Thymus (tissue), 11 donors: ENCODE measurements around the gene DCTN4. TPM values are rescaled to one million over a fixed set of nuclear protein-coding genes. Genes with fewer than 3 reads are reported as not detected.
"Not testable (repeated sequence)": the region's sequence is repeated elsewhere in the genome, so short reads cannot be mapped to it uniquely, and the experiment has no call there.

ENCODE experiments used
- DNase-seq, 9 donors: peaks; one replicate each; pipeline ENCODE4 v3.0.0-alpha.2; 2013; ENCODE audit warnings: low spot score in 9 of 9, low read depth in 6 of 9, missing footprints in 1 of 9
- H3K27ac ChIP-seq, 2 donors: one replicate each; pipeline ENCODE4 v1.5.1; 2013; ENCODE audit warnings: control low read depth in 1 of 2, low read depth in 1 of 2, low read length in 1 of 2, mild to moderate bottlenecking in 1 of 2, moderate library complexity in 1 of 2
- H3K27me3 ChIP-seq, 2 donors: one replicate each; pipeline ENCODE4 v1.5.1; 2013; ENCODE audit warnings: low read length in 1 of 2; ENCODE audit not compliant: control insufficient read depth in 2 of 2, insufficient read depth in 1 of 2
- H3K36me3 ChIP-seq, 2 donors: one replicate each; pipeline ENCODE4 v1.5.1; 2013; ENCODE audit warnings: low read length in 1 of 2, mild to moderate bottlenecking in 1 of 2, moderate library complexity in 1 of 2; ENCODE audit not compliant: control insufficient read depth in 2 of 2, insufficient read depth in 2 of 2
- H3K4me1 ChIP-seq, 2 donors: one replicate each; pipeline ENCODE4 v1.5.1; 2013; ENCODE audit warnings: low read length in 2 of 2; ENCODE audit not compliant: control insufficient read depth in 2 of 2, insufficient read depth in 2 of 2
- H3K4me3 ChIP-seq, 2 donors: one replicate each; pipeline ENCODE4 v1.5.1; 2013; ENCODE audit warnings: low read length in 2 of 2, control low read depth in 1 of 2, mild to moderate bottlenecking in 1 of 2
- H3K9me3 ChIP-seq, 2 donors: one replicate each; pipeline ENCODE4 v1.5.1; 2013; ENCODE audit warnings: low read length in 1 of 2, mild to moderate bottlenecking in 1 of 2; ENCODE audit not compliant: control insufficient read depth in 2 of 2, insufficient read depth in 1 of 2
- WGBS: extraction: QIAGEN DNeasy Blood & Tissue Kit; methylation state at CpG from one replicate; pipeline ENCODE4 v1.1.7; 2013; 5-methylcytosine and 5-hydroxymethylcytosine counted together
- polyA plus RNA-seq: library from polyadenylated mRNA; stranded (reverse); fragments of 200-250 nt; gene quantifications from one replicate; pipeline ENCODE4 v1.2.3, GENCODE V29; 2013
- total RNA-seq: library from RNA; stranded (reverse); fragments of 120-200 nt; gene quantifications from one replicate; pipeline ENCODE4 v1.2.4, GENCODE V29; 2013
- donor health status: healthy.

The DCTN4 gene
- total and polyA plus RNA-seq, 2 donors = 18.0 to 30.5 TPM

DNA sequence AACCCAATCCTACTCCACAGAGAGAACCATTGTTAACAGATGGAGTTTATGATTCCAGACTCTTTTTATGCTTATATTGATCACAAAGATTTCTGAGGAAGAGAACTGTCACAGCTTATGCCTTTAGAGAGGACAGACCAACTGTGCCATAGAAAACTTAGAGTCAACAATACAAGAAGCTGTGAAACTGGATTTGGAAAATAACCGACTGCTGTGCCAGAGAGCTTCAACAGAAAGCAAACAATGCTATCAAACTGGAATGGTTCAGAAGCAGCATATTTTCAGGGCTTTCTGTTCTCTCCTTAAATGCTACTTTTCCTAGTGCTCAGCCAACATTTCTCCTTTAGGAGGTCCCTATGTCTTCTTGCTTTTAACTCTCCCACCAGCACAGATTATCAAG, 5.0 kb downstream of the DCTN4 start:
- Histone ChIP-seq H3K9me3 (peaks cover 0 to 2% of the 10 kb centered on the region in 2 donors), H3K27ac (no peak overlapping the region), H3K4me3 (no peak overlapping the region), H3K27me3 (no peaks in the 10 kb centered on the region), H3K36me3 (peaks cover 21 to 46% of the 10 kb centered on the region in 2 donors), H3K4me1 (peaks cover 7 to 9% of the 10 kb centered on the region in 2 donors)
- DNase-seq = no peak
- 97% methylated on average over 1 of the region's 1 CpG for WGBS

DNA sequence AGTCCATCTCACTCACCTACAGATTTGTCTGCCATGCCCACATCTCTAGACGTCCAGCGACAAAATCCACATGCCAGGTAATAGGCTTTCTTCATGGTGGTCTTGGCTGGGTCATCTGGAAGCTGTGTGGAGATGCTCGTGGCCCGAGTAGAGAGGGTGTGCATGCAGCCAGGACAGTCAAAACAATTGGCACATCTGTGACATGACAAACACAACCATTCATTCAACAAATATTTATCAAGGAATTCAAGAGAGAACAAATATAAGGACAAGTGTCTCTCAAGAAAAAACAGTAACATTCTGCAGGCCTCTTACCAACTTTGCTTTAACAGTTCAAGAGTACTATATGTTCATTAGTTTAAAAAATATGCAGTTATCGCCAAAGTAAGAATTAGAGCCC, 5.4 kb downstream of the DCTN4 start:
- H3K27me3 ChIP-seq = no peaks in the 10 kb centered on the region

DNA sequence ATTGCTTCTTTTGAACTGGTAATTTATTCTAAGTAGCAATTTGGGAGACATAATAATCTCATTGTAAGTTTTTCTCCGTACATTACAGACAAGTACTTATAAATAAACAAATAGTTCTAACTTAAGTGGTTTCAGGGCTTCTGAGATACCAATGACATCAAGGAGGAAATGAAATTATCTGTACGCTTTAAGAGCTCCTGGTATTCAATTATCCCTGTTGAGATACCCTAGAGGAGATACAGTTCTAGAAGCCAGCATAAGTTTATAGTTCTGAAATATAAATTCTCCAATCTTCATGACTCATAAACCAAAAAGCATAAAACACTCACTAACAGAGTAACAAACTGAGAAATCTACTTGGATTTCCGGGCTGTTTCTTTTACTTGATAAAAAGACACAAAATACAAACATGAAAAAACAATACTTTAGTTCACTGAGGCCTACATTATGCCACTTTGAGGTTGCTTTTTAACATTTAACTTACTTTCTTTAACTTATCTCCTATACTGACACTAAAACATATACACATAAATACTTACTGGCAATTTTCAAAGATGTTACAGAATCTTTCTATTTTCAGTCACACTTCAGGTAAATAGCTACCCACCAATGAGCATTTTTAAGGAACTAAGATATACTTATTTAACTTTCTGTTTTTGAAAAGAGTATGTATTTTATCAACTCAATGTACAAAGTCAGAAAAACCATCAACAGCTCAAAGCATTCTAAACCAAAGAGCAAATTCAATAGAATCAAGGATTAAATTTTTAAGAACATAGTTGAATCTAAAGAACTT, 7.5 kb downstream of the DCTN4 start:
- Histone ChIP-seq H3K36me3 (peaks cover 21 to 46% of the 10 kb centered on the region in 2 donors), H3K27me3 (no peaks in the 10 kb centered on the region), H3K27ac (no peak overlapping the region), H3K4me3 (no peak overlapping the region), H3K4me1 (no peaks in the 10 kb centered on the region), H3K9me3 (no peaks in the 10 kb centered on the region)
- WGBS = 89% methylated on average over 3 of the region's 3 CpGs
- DNase-seq = no peak

More for the DNA sequence above, 5.4 kb downstream of the DCTN4 start:
- 97% methylated on average over 5 of the region's 5 CpGs for WGBS
- H3K4me1 ChIP-seq = peaks cover 7 to 9% of the 10 kb centered on the region in 2 donors
- H3K27ac ChIP-seq = no peak overlapping the region
- no peak overlapping the region for H3K4me3 ChIP-seq
- H3K36me3 ChIP-seq = peaks cover 21 to 46% of the 10 kb centered on the region in 2 donors
- H3K9me3 ChIP-seq = no peaks in the 10 kb centered on the region
- DNase-seq = no peak

DNA sequence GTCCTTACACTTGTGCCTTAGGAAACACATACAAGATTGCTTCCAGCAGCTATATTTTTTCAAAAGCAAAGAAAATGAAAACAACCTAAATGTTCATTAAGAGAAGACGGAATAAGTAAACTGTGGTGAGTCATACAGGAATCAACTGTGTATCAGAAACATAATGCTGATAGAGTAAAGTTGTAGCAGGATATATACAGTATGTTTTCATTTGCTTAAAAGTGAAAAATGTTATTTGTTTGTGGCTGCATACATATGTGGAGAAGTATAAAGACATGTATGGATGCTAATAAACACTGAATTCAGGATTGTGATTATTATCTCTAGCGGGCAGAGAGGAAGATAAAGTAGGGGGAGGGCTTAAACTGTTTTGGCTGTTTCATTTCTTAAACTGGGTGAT, 8.3 kb downstream of the DCTN4 start:
- H3K27ac ChIP-seq = no peak overlapping the region

DNA sequence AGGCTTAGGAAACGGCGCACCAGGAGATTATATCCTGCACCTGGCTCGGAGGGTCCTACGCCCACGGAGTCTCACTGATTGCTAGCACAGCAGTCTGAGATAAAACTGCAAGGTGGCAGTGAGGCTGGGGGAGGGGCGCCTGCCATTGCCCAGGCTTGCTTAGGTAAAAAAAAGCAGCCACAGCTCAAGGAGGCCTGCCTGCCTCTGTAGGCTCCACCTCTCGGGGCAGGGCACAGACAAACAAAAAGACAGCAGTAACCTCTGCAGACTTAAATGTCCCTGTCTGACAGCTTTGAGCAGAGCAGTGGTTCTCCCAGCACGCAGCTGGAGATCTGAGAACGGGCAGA, 15.7 kb downstream of the DCTN4 start:
- not testable (repeated sequence) for H3K4me3 ChIP-seq, H3K27ac ChIP-seq, H3K27me3 ChIP-seq, H3K4me1 ChIP-seq, H3K9me3 ChIP-seq, H3K36me3 ChIP-seq, DNase-seq
- 96% methylated on average over 9 of the region's 9 CpGs for WGBS

More for the DNA sequence above, 8.3 kb downstream of the DCTN4 start:
- Histone ChIP-seq H3K4me1 (no peaks in the 10 kb centered on the region), H3K27me3 (no peaks in the 10 kb centered on the region), H3K4me3 (no peak overlapping the region), H3K9me3 (no peaks in the 10 kb centered on the region), H3K36me3 (peaks cover 21 to 43% of the 10 kb centered on the region in 2 donors)
- WGBS = 95% methylated on average over 2 of the region's 2 CpGs
- DNase-seq = no peak

DNA sequence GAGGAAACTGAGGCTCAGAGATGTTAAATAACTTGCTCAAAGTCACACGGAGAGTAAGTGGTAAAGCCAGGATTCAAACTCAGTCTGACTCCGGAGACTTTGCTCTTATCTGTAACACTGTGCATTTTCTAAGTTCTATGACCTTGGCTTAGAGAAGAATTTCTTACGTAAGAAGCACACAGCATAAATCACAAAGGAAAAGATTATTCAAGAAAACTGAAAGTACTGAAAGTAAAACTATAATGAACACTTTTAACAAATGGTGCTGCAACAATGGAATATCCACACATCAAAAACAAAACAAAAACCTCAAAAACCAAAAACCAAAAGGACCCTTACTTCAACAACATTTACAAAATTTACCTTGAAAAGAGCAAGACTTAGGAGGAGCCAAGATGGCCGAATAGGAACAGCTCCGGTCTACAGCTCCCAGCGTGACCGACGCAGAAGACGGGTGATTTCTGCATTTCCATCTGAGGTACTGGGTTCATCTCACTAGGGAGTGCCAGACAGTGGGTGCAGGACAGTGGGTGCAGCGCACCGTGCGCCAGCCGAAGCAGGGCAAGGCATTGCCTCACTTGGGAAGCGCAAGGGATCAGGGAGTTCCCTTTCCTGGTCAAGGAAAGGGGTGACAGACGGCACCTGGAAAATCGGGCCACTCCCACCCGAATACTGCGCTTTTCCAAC, 16.2 kb downstream of the DCTN4 start:
- H3K27ac ChIP-seq = not testable (repeated sequence)

DNA sequence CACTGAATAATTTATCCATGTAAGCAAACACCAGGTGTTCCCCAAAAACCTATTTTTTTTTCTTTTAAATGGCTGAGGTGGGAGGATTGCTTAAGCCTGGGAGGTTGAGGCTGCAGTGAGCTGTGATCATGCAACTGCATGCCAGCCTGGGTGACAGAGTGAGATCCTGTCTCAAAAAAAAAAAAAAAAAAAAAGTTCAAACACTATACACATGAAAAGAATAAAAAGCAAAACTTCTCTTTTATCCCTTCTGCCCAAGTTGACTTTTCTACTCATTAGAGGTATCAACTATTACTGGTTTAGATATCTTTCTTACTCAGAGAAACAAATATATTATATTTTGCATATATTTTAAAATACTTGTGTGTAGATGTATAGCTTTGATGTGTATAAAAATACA, 17.8 kb downstream of the DCTN4 start:
- H3K36me3 ChIP-seq = peaks cover 3 to 13% of the 10 kb centered on the region in 2 donors
- no peak overlapping the region for H3K4me3 ChIP-seq
- H3K27me3 ChIP-seq = no peaks in the 10 kb centered on the region
- H3K27ac ChIP-seq = no peak overlapping the region
- H3K4me1 ChIP-seq = no peaks in the 10 kb centered on the region
- peaks cover 0 to 3% of the 10 kb centered on the region in 2 donors for H3K9me3 ChIP-seq
- no peak for DNase-seq

More for the DNA sequence above, 16.2 kb downstream of the DCTN4 start:
- H3K9me3 ChIP-seq, H3K36me3 ChIP-seq, H3K27me3 ChIP-seq, H3K4me1 ChIP-seq, H3K4me3 ChIP-seq, DNase-seq: not testable (repeated sequence)
- 93% methylated on average over 18 of the region's 18 CpGs for WGBS

DNA sequence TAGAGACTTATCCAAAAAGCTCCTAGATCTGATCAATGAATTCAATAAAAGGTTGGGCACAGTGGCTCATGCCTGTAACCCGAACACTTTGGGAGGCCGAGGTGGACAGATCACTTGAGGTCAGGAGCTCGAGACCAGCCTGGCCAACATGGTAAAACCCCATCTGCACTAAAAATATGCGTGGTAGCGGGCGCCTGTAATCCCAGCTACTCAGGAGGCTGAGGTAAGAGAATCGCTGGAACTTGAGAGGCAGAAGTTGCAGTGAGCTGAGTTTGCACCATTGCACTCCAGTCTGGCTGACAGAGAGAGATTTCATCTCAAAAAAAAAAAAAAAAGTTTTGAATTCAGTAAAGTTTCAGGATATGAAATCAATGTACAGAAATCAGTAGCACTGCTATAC, 20.0 kb downstream of the DCTN4 start:
- Histone ChIP-seq H3K36me3 (peaks cover 16 to 24% of the 10 kb centered on the region in 2 donors), H3K27ac (no peak overlapping the region), H3K4me3 (no peak overlapping the region), H3K9me3 (peaks cover 0 to 3% of the 10 kb centered on the region in 2 donors), H3K4me1 (no peaks in the 10 kb centered on the region), H3K27me3 (no peaks in the 10 kb centered on the region)
- DNase-seq = no peak
- 98% methylated on average over 7 of the region's 7 CpGs for WGBS

DNA sequence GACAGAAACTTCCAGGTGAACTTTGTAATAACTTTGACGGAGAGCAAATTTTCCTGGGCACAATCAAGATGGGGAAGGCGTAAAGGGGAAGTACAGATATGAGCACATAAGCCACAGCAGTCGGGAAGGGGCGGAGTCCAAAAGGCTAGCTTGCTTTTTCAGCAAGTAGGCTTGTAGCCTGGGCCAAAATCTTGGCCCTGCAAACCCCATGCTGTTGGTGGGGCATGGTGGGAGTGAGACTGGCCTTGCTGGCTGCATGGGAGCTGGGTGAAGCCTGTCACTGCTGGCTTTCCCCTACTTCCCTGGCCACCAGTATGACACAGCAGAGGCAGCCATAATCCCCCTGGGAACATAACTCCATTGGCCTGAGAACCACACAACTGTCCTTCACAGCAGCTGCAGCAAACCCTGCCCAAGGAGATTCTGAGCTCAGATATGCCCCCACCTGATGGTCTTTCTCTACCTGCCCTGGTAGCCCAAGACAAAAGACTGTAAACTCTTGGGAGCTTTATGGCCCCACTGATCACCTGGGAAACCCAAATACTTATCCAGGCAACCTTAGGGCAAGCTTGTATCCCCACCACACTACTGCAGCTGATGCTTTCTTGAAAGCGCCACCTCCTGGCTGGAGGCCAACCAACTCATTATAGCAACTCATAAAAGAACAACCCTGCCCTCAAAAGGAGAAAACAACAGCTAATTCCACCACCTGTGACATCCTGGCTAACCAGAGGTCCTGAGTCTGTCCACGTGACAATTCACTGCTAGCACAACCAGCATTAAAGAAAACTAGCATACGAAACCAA, 24.0 kb downstream of the DCTN4 start:
- no peak overlapping the region for H3K27ac ChIP-seq
- peaks cover 18 to 55% of the 10 kb centered on the region in 2 donors for H3K36me3 ChIP-seq
- 88% methylated on average over 7 of the region's 7 CpGs for WGBS
- H3K9me3 ChIP-seq = no peaks in the 10 kb centered on the region
- peak in 1 of 9 donors; percentile 30 for DNase-seq
- no peaks in the 10 kb centered on the region for H3K27me3 ChIP-seq
- H3K4me3 ChIP-seq = no peak overlapping the region
- H3K4me1 ChIP-seq = no peaks in the 10 kb centered on the region
